Neural progenitor cell (in vitro differentiated cells): ENCODE data around the gene INTS15. TPM values are rescaled to one million over a fixed set of nuclear protein-coding genes. Genes with fewer than 3 reads are reported as not detected.

Experiments used
- DNase-seq: peaks from one replicate; pipeline ENCODE4 v3.0.0-alpha.2; 2016; ENCODE audit warnings: low spot score
- H2AFZ ChIP-seq: fragments of 200-600 bp; sonication (generic); replicated peaks from 2 replicates; pipeline ENCODE4 v1.6.1; 2016; ENCODE audit warnings: antibody characterized with exemption
- H3F3A ChIP-seq: fragments of 200-600 bp; sonication (generic); 2 replicates; pipeline ENCODE4 v1.6.1; 2016; ENCODE audit warnings: antibody characterized with exemption, low read depth
- H3K27ac ChIP-seq: fragments of 200-600 bp; sonication (generic); 2 replicates; pipeline ENCODE4 v1.5.1; 2016; ENCODE audit warnings: mild to moderate bottlenecking
- H3K27me3 ChIP-seq: fragments of 200-600 bp; sonication (generic); 2 replicates; pipeline ENCODE4 v1.6.1; 2016; ENCODE audit warnings: mild to moderate bottlenecking, moderate library complexity
- H3K36me3 ChIP-seq: fragments of 200-600 bp; sonication (generic); 2 replicates; pipeline ENCODE4 v1.5.1; 2016
- H3K4me1 ChIP-seq: fragments of 200-600 bp; sonication (generic); 2 replicates; pipeline ENCODE4 v1.6.1; 2016; ENCODE audit warnings: mixed run types
- H3K4me2 ChIP-seq: fragments of 200-600 bp; sonication (generic); 2 replicates; pipeline ENCODE4 v1.6.1; 2016
- H3K4me3 ChIP-seq: fragments of 200-600 bp; sonication (generic); 2 replicates; pipeline ENCODE4 v1.5.1; 2016
- H3K79me2 ChIP-seq: fragments of 200-600 bp; sonication (generic); 2 replicates; pipeline ENCODE4 v1.6.1; 2016; ENCODE audit warnings: low read depth
- H3K9ac ChIP-seq: fragments of 200-600 bp; sonication (generic); 2 replicates; pipeline ENCODE4 v1.6.1; 2016
- H3K9me3 ChIP-seq: fragments of 200-600 bp; sonication (generic); 2 replicates; pipeline ENCODE4 v1.5.1; 2016; ENCODE audit warnings: low read depth
- H4K20me1 ChIP-seq: fragments of 200-600 bp; sonication (generic); 2 replicates; pipeline ENCODE4 v1.6.1; 2016; ENCODE audit warnings: low read depth
- H3K27ac Mint-ChIP-seq: 3 replicates; pipeline ENCODE4 v1.8.0; 2021; ENCODE audit warnings: mixed read lengths
- H3K27me3 Mint-ChIP-seq: 2 replicates; pipeline ENCODE4 v1.8.0; 2022; ENCODE audit warnings: low read depth, mild to moderate bottlenecking, inconsistent platforms, moderate library complexity, mixed read lengths; ENCODE audit not compliant: insufficient read depth
- H3K36me3 Mint-ChIP-seq: 3 replicates; pipeline ENCODE4 v1.8.0; 2021; ENCODE audit warnings: mixed read lengths
- H3K4me1 Mint-ChIP-seq: 3 replicates; pipeline ENCODE4 v1.8.0; 2021; ENCODE audit warnings: mixed read lengths
- H3K4me3 Mint-ChIP-seq: 3 replicates; pipeline ENCODE4 v1.8.0; 2021; ENCODE audit warnings: mild to moderate bottlenecking, moderate library complexity, mixed read lengths
- H3K9me3 Mint-ChIP-seq: 3 replicates; pipeline ENCODE4 v1.8.0; 2020; ENCODE audit warnings: mixed read lengths
- CTCF ChIP-seq: fragments of 200-600 bp; sonication (generic); IDR thresholded peaks from 2 replicates; pipeline ENCODE4 v1.5.1; 2017; ENCODE audit warnings: antibody characterized with exemption, mild to moderate bottlenecking
- EZH2 ChIP-seq: fragments of 200-600 bp; sonication (generic); IDR thresholded peaks from 2 replicates; pipeline ENCODE4 v1.6.1; 2017; ENCODE audit warnings: antibody characterized with exemption, mild to moderate bottlenecking, moderate library complexity
- EZH2phosphoT487 ChIP-seq: fragments of 200-600 bp; sonication (generic); IDR thresholded peaks from 2 replicates; pipeline ENCODE4 v1.6.1; 2017; ENCODE audit warnings: antibody characterized with exemption
- total RNA-seq: library from RNA; depleted of rRNA; stranded (reverse); fragments of >200 nt; gene quantifications from 2 replicates; pipeline ENCODE4 v1.2.3, GENCODE V29; 2015; ENCODE audit warnings: low replicate concordance

Gene INTS15
- total RNA-seq, 1 donor from 2014 or later, result 13.7 TPM

- no peak for TF ChIP-seq EZH2phosphoT487
- peak; percentile 32 for TF ChIP-seq CTCF
- Histone ChIP-seq H3K27ac (no peak overlapping the region), H3K79me2 (no peaks in the 10 kb centered on the region), H3F3A (no peaks in the 10 kb centered on the region), H4K20me1 (no peaks in the 10 kb centered on the region), H3K4me1 (no peaks in the 10 kb centered on the region), H3K9ac (no peak overlapping the region), H3K36me3 (no peaks in the 10 kb centered on the region), H3K9me3 (no peaks in the 10 kb centered on the region), H2AFZ (no peak overlapping the region), H3K27me3 (no peaks in the 10 kb centered on the region), H3K4me2 (no peak overlapping the region), H3K4me3 (no peak overlapping the region)
- H3K27ac Mint-ChIP-seq, result no peak overlapping the region
- no peaks in the 10 kb centered on the region for H3K9me3 Mint-ChIP-seq
- peak; percentile 53 for DNase-seq
- no peak overlapping the region for H3K4me3 Mint-ChIP-seq
- H3K4me1 Mint-ChIP-seq, result no peaks in the 10 kb centered on the region
- no peaks in the 10 kb centered on the region for H3K36me3 Mint-ChIP-seq
- H3K27me3 Mint-ChIP-seq, result peaks cover 13% of the 10 kb centered on the region
Observed at GRCh38 chr7:6558837-6559236, 31.0 kb upstream of the INTS15 start.

GRCh38 chr7:6559896-6560295 lies 29.9 kb upstream of the INTS15 start:
- H3K4me1 Mint-ChIP-seq, result no peaks in the 10 kb centered on the region
- no peak for DNase-seq
- no peaks in the 10 kb centered on the region for H3K36me3 Mint-ChIP-seq
- H3F3A ChIP-seq, result no peaks in the 10 kb centered on the region
- no peak overlapping the region for H2AFZ ChIP-seq
- TF ChIP-seq EZH2phosphoT487, result no peak
- no peak for TF ChIP-seq EZH2
- no peaks in the 10 kb centered on the region for H3K4me1 ChIP-seq
- H3K9ac ChIP-seq, result no peak overlapping the region
- no peaks in the 10 kb centered on the region for H3K27me3 ChIP-seq
- no peak overlapping the region for H3K27ac ChIP-seq
- H3K9me3 Mint-ChIP-seq, result no peaks in the 10 kb centered on the region
- H3K36me3 ChIP-seq, result no peaks in the 10 kb centered on the region
- H3K4me3 Mint-ChIP-seq, result no peak overlapping the region
- no peaks in the 10 kb centered on the region for H4K20me1 ChIP-seq
- no peak overlapping the region for H3K4me2 ChIP-seq
- no peaks in the 10 kb centered on the region for H3K9me3 ChIP-seq
- no peak overlapping the region for H3K4me3 ChIP-seq
- H3K79me2 ChIP-seq, result no peaks in the 10 kb centered on the region
- H3K27ac Mint-ChIP-seq, result peak overlapping the region; percentile 15
- peaks cover 13% of the 10 kb centered on the region for H3K27me3 Mint-ChIP-seq

- TF ChIP-seq EZH2, result no peak
- TF ChIP-seq EZH2phosphoT487, result no peak
- TF ChIP-seq CTCF, result no peak
- no peak overlapping the region for H3K27ac Mint-ChIP-seq
- H3K36me3 Mint-ChIP-seq, result no peaks in the 10 kb centered on the region
Observed at GRCh38 chr7:6562106-6562505, 27.7 kb upstream of the INTS15 start.

GRCh38 chr7:6563936-6564770 lies 25.7 kb upstream of the INTS15 start:
- no peaks in the 10 kb centered on the region for H3K9me3 ChIP-seq
- H3K27me3 Mint-ChIP-seq, result peaks cover 3% of the 10 kb centered on the region
- H3K27me3 ChIP-seq, result no peaks in the 10 kb centered on the region
- TF ChIP-seq EZH2 (no peak), CTCF (no peak), EZH2phosphoT487 (no peak)
- H4K20me1 ChIP-seq, result no peaks in the 10 kb centered on the region
- H3K9me3 Mint-ChIP-seq, result peaks cover 1% of the 10 kb centered on the region
- H3K9ac ChIP-seq, result no peak overlapping the region
- no peaks in the 10 kb centered on the region for H3K36me3 ChIP-seq
- H2AFZ ChIP-seq, result no peak overlapping the region
- no peak overlapping the region for H3K27ac Mint-ChIP-seq
- H3K27ac ChIP-seq, result no peak overlapping the region
- H3K4me2 ChIP-seq, result no peak overlapping the region
- DNase-seq, result no peak
- no peaks in the 10 kb centered on the region for H3K4me1 Mint-ChIP-seq
- H3K36me3 Mint-ChIP-seq, result no peaks in the 10 kb centered on the region
- no peaks in the 10 kb centered on the region for H3K4me1 ChIP-seq
- no peak overlapping the region for H3K4me3 Mint-ChIP-seq
- H3K79me2 ChIP-seq, result no peaks in the 10 kb centered on the region
- H3K4me3 ChIP-seq, result no peak overlapping the region
- H3F3A ChIP-seq, result no peaks in the 10 kb centered on the region

More at GRCh38 chr7:6562106-6562505, 27.7 kb upstream of the INTS15 start:
- no peak overlapping the region for H3K4me3 Mint-ChIP-seq
- H3K27me3 Mint-ChIP-seq, result peaks cover 6% of the 10 kb centered on the region
- no peak overlapping the region for H3K4me3 ChIP-seq
- H3K4me2 ChIP-seq, result no peak overlapping the region
- H3F3A ChIP-seq, result no peaks in the 10 kb centered on the region
- H3K9ac ChIP-seq, result no peak overlapping the region
- no peaks in the 10 kb centered on the region for H3K9me3 ChIP-seq
- H4K20me1 ChIP-seq, result no peaks in the 10 kb centered on the region
- no peak for DNase-seq
- H3K9me3 Mint-ChIP-seq, result no peaks in the 10 kb centered on the region
- no peak overlapping the region for H3K27ac ChIP-seq
- no peaks in the 10 kb centered on the region for H3K4me1 Mint-ChIP-seq
- H3K36me3 ChIP-seq, result no peaks in the 10 kb centered on the region
- no peaks in the 10 kb centered on the region for H3K27me3 ChIP-seq
- no peak overlapping the region for H2AFZ ChIP-seq
- H3K79me2 ChIP-seq, result no peaks in the 10 kb centered on the region
- H3K4me1 ChIP-seq, result no peaks in the 10 kb centered on the region
